M059J (cell line): ENCODE measurements around the gene SLC22A13. TPM values are rescaled to one million over a fixed set of nuclear protein-coding genes. Genes with fewer than 3 reads are reported as not detected.
"Not testable (repeated sequence)": the region's sequence is repeated elsewhere in the genome, so short reads cannot be mapped to it uniquely, and the experiment has no call there.

ENCODE experiments used
- DNase-seq: peaks from one replicate; pipeline ENCODE4 v3.0.0-alpha.2; 2012; ENCODE audit warnings: low read depth
- total RNA-seq: library from RNA; depleted of rRNA; stranded (reverse); fragments of >200 nt; shearing (Covaris generic); gene quantifications from 2 replicates; pipeline ENCODE4 v1.2.3, GENCODE V29; 2014; rRNA removed

Gene SLC22A13
- not detected in 2 replicates for total RNA-seq

GRCh38 chr3:38265604-38266307 is at the start of gene SLC22A13:
SLC22A13 (plus strand) TSS chr3:38265812; CDS start chr3:38265861, 49 bp downstream.
- no peak for DNase-seq

- DNase-seq = no peak
Measured at GRCh38 chr3:38219609-38220197, 45.9 kb upstream of the SLC22A13 start.

GRCh38 chr3:38221005-38221404 is 44.6 kb upstream of the SLC22A13 start:
- DNase-seq = no peak

- DNase-seq = no peak
Measured at GRCh38 chr3:38222032-38222634, 43.5 kb upstream of the SLC22A13 start.

GRCh38 chr3:38224357-38224756 is 41.3 kb upstream of the SLC22A13 start:
- DNase-seq = no peak

GRCh38 chr3:38226273-38226672 is 39.3 kb upstream of the SLC22A13 start:
- DNase-seq = peak; percentile 41

- DNase-seq = peak; percentile 23
Measured at GRCh38 chr3:38227989-38228388, 37.6 kb upstream of the SLC22A13 start.

- DNase-seq = no peak
Measured at GRCh38 chr3:38229036-38229435, 36.6 kb upstream of the SLC22A13 start.

- no peak for DNase-seq
Measured at GRCh38 chr3:38232701-38233100, 32.9 kb upstream of the SLC22A13 start.

- no peak for DNase-seq
Measured at GRCh38 chr3:38235466-38235865, 30.1 kb upstream of the SLC22A13 start.

- no peak for DNase-seq
Measured at GRCh38 chr3:38238416-38239008, 27.1 kb upstream of the SLC22A13 start.

GRCh38 chr3:38242812-38243211 is 22.8 kb upstream of the SLC22A13 start:
- DNase-seq = not testable (repeated sequence)

GRCh38 chr3:38245930-38246329 is 19.7 kb upstream of the SLC22A13 start:
- no peak for DNase-seq

- peak; percentile 86 for DNase-seq
Measured at GRCh38 chr3:38247366-38248035, 18.1 kb upstream of the SLC22A13 start.

- DNase-seq = no peak
Measured at GRCh38 chr3:38250198-38250597, 15.4 kb upstream of the SLC22A13 start.

GRCh38 chr3:38251197-38251596 is 14.4 kb upstream of the SLC22A13 start:
- no peak for DNase-seq

GRCh38 chr3:38253704-38254103 is 11.9 kb upstream of the SLC22A13 start:
- DNase-seq = no peak

- no peak for DNase-seq
Measured at GRCh38 chr3:38254872-38255271, 10.7 kb upstream of the SLC22A13 start.

GRCh38 chr3:38255627-38256026 is 10.0 kb upstream of the SLC22A13 start:
- no peak for DNase-seq

GRCh38 chr3:38257583-38257982 is 8.0 kb upstream of the SLC22A13 start:
- DNase-seq = peak; percentile 32

- DNase-seq = no peak
Measured at GRCh38 chr3:38260474-38260873, 5.1 kb upstream of the SLC22A13 start.

GRCh38 chr3:38264353-38264771 is 1.2 kb upstream of the SLC22A13 start:
- DNase-seq = no peak
